GM12801 (cell line): ENCODE results near the gene CAV1.

Source experiments
- TF ChIP-seq, protein P1 (sequence below): IDR thresholded peaks from one replicate; pipeline ENCODE4 v1.5.1; 2011; ENCODE audit warnings: control low read depth; ENCODE audit not compliant: insufficient read length; ENCODE audit errors: extremely low read depth

The CAV1 gene

DNA sequence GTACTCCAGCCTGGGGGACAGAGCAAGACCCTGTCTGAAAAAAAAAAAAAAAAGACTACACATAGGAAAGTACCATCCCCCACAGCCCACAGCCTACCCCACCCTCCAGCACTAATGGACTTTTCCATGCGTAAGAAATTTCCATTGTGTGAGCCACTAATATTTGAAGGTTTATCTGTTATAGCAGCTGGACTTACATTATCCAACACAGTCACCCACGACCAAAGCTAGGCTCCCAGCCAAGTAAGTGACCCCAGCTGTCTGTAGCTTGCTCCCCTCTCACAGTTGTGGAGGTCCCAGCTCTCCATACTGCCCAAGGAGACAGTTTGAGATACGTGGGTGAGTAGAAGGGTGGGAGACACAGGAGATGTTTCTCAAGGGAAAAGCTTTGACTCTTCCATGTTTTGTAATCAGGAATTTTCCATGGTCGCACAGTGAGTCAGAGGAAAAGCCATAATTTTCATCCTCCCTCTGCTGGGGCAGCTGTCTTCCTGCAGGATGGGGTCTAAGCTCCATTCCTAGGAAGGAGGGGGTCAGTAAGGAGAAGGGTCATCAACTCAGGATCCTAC is 57.4 kb downstream of the CAV1 start:
- TF ChIP-seq, protein P1, sequence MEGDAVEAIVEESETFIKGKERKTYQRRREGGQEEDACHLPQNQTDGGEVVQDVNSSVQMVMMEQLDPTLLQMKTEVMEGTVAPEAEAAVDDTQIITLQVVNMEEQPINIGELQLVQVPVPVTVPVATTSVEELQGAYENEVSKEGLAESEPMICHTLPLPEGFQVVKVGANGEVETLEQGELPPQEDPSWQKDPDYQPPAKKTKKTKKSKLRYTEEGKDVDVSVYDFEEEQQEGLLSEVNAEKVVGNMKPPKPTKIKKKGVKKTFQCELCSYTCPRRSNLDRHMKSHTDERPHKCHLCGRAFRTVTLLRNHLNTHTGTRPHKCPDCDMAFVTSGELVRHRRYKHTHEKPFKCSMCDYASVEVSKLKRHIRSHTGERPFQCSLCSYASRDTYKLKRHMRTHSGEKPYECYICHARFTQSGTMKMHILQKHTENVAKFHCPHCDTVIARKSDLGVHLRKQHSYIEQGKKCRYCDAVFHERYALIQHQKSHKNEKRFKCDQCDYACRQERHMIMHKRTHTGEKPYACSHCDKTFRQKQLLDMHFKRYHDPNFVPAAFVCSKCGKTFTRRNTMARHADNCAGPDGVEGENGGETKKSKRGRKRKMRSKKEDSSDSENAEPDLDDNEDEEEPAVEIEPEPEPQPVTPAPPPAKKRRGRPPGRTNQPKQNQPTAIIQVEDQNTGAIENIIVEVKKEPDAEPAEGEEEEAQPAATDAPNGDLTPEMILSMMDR = no peak

GRCh38 chr7:116582806-116583444 is 58.1 kb downstream of the CAV1 start:
- TF ChIP-seq, protein P1 = no peak

- TF ChIP-seq, protein P1 = no peak
These were observed 58.8 kb downstream of the CAV1 start for GRCh38 chr7:116583653-116584052.

DNA sequence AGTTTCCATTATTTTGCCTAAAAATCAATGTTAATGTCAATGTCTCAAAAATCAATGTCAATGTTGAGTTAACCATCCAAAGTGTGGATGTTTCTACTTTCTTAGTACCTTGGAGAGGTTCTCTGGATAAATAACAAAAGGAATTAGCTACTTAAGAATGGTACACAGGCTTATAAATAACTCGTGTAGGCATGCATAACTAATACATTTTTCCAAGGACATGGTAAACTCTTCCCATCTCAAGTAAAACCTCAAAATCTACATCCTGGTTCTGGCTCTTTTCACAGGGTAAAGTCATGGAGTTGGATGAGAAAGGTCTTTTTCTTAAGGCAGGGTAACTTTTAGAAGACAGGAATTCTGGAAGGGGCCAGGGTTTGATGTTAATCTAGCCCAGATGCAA is 59.9 kb downstream of the CAV1 start:
- TF ChIP-seq, protein P1 = no peak

DNA sequence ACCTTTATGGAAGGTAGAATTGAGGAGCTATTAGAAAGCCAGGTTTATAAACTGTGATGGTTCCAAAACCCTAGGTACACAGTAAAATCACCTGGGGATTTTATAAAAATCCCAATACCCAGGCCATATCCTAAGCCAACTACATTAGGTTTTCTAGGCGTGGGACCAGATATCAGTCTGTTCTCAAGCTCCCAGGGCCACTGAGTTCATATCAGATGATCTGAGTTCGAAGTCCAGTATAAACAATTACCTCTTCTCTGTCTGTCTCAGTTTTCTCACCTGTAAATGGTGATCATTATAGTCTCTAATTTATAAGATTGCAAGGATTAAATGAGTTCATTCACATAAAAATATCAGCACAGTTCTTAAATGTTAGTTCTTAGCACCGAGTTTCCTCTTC is 60.6 kb downstream of the CAV1 start:
- TF ChIP-seq, protein P1 = no peak

DNA sequence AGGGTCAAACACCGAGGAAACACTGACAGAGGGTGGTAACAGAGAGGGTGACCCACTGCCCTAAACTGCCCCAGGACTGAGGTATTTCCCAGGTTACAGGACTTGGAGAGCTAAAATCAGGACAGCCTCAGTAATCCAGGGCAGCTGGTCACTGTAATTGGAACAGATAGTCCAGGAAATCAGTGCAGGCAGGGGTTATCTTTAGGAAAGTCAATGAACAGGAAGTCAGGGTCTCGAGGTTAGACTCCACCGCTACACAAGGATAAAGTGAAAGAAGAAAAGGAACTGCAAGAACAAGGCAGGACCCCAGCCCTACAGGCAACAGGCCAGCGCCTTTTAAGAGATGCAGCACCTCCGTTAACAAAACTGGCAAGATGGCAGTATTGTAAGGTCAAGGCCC is 61.1 kb downstream of the CAV1 start:
- TF ChIP-seq, protein P1 = no peak

- TF ChIP-seq, protein P1 = no peak
These were observed 63.4 kb downstream of the CAV1 start for GRCh38 chr7:116588225-116588624.
